Brain microvascular endothelial cell (primary cell): ENCODE results near the gene SP9.
A peak's percentile ranks its signal among the peaks of the same experiment; 100 is the strongest.

ENCODE experiments used
- DNase-seq: peaks from one replicate; pipeline ENCODE4 v3.0.0-alpha.2; 2020
- H3K27ac ChIP-seq: fragments of 250-450 bp; sonication (Bioruptor Pico); 2 replicates; pipeline ENCODE4 v1.5.1; 2020; ENCODE audit warnings: mild to moderate bottlenecking, moderate library complexity
- H3K27me3 ChIP-seq: fragments of 250-450 bp; sonication (Bioruptor Pico); replicated peaks from 2 replicates; pipeline ENCODE4 v1.5.1; 2020; ENCODE audit warnings: mild to moderate bottlenecking
- H3K36me3 ChIP-seq: fragments of 250-450 bp; sonication (Bioruptor Pico); replicated peaks from 2 replicates; pipeline ENCODE4 v1.5.1; 2020; ENCODE audit warnings: mild to moderate bottlenecking
- H3K4me3 ChIP-seq: 2 replicates; pipeline ENCODE4 v1.5.1; 2011; ENCODE audit warnings: low read depth, mild to moderate bottlenecking, control low read depth, low read length, moderate library complexity
- CTCF ChIP-seq: IDR thresholded peaks from 2 replicates; pipeline ENCODE4 v1.5.1; 2011; ENCODE audit warnings: low read depth, mild to moderate bottlenecking, moderate library complexity, low read length, control low read depth, inconsistent platforms; ENCODE audit errors: missing control alignments
- in situ Hi-C: cut with HindIII; loops from 2 replicates; pipeline ENCODE4 v1.10.0; 2017; ENCODE audit warnings: low sequenced_read_pairs, low pct_ligation_motif_present

SP9 gene

GRCh38 chr2:174343343-174343622 lies 8.5 kb downstream of the SP9 start:
- in situ Hi-C loops, result no loop called here
- no peak overlapping the region for H3K4me3 ChIP-seq
- peaks cover 59% of the 10 kb centered on the region for H3K27me3 ChIP-seq
- no peak for DNase-seq
- no peak for TF ChIP-seq CTCF
- H3K36me3 ChIP-seq, result no peaks in the 10 kb centered on the region
- no peak overlapping the region for H3K27ac ChIP-seq

GRCh38 chr2:174343623-174344455 lies 9.1 kb downstream of the SP9 start:
- in situ Hi-C loops, result no loop called here
- DNase-seq, result no peak
- peaks cover 53% of the 10 kb centered on the region for H3K27me3 ChIP-seq
- no peak for TF ChIP-seq CTCF
- no peak overlapping the region for H3K27ac ChIP-seq
- no peak overlapping the region for H3K4me3 ChIP-seq
- H3K36me3 ChIP-seq, result peaks cover 4% of the 10 kb centered on the region

GRCh38 chr2:174344716-174345461 lies 10.1 kb downstream of the SP9 start:
- H3K27ac ChIP-seq, result no peak overlapping the region
- peaks cover 44% of the 10 kb centered on the region for H3K27me3 ChIP-seq
- peaks cover 4% of the 10 kb centered on the region for H3K36me3 ChIP-seq
- in situ Hi-C loops, result no loop called here
- H3K4me3 ChIP-seq, result no peak overlapping the region
- DNase-seq, result no peak
- peak; percentile 43 for TF ChIP-seq CTCF

GRCh38 chr2:174350018-174350417 lies 15.3 kb downstream of the SP9 start:
- Histone ChIP-seq H3K36me3 (peaks cover 4% of the 10 kb centered on the region), H3K27me3 (no peaks in the 10 kb centered on the region), H3K4me3 (no peak overlapping the region), H3K27ac (no peak overlapping the region)
- TF ChIP-seq CTCF, result peak; percentile 45
- in situ Hi-C loops, result no loop called here
- no peak for DNase-seq

GRCh38 chr2:174350593-174351181 lies 15.9 kb downstream of the SP9 start:
- in situ Hi-C loops, result no loop called here
- no peaks in the 10 kb centered on the region for H3K27me3 ChIP-seq
- no peak for DNase-seq
- TF ChIP-seq CTCF, result no peak
- no peak overlapping the region for H3K27ac ChIP-seq
- peaks cover 4% of the 10 kb centered on the region for H3K36me3 ChIP-seq
- no peak overlapping the region for H3K4me3 ChIP-seq
